ENCODE results near the gene ITPK1.

GRCh38 chr14:92952481-92953298, 163.0 kb downstream of the ITPK1 start:
- TF ChIP-seq CTCF (IDR thresholded peaks at IDR 0.05) (no peak), POLR2A (IDR thresholded peaks at IDR 0.05) (no peak), POLR2AphosphoS5 (IDR thresholded peaks at IDR 0.05) (no peak)

Measured in prostate gland (tissue), 2 donors.